Measurements from ENCODE around the gene CHST5. TPM values are rescaled to one million over a fixed set of nuclear protein-coding genes. Genes with fewer than 3 reads are reported as not detected.

The CHST5 gene
- polyA plus RNA-seq: 0.84 and 2.7 TPM in 2 replicates
- 0.23 and 0.73 TPM in 2 replicates for polyA minus RNA-seq

- Histone ChIP-seq H3K4me2 (ENCODE audit: low read length) (no peak within 1 kb of the TSS), H3K27me3 (ENCODE audit: insufficient read depth, low read depth, low read length) (no peaks in the 10 kb centered on the region), H3F3A (ENCODE audit: insufficient read depth, low read length, poor library complexity, severe bottlenecking) (no peaks in the 10 kb centered on the region), H3K36me3 (ENCODE audit: insufficient read depth, low read length) (no peaks in the 10 kb centered on the region), H2AFZ (ENCODE audit: low read depth, low read length) (no peak within 1 kb of the TSS), H4K20me1 (ENCODE audit: insufficient read depth) (no peaks in the 10 kb centered on the region), H3K79me2 (replicated peaks; ENCODE audit: insufficient read depth, low read length) (no peaks in the 10 kb centered on the region), H3K27ac (ENCODE audit: low read length) (no peak within 1 kb of the TSS), H3K4me3 (ENCODE audit: low read length) (no peak within 1 kb of the TSS), H3K9me2 (ENCODE audit: insufficient read depth, low read length) (no peaks in the 10 kb centered on the region), H3K9ac (ENCODE audit: low read length) (no peak within 1 kb of the TSS), H3K9me3 (ENCODE audit: low read length) (no peaks in the 10 kb centered on the region)
- TF ChIP-seq CTCF (IDR thresholded peaks at IDR 0.05; ENCODE audit: poor library complexity, severe bottlenecking) (no peak), MXI1 (conservative IDR thresholded peaks at IDR 0.05; ENCODE audit: poor library complexity, severe bottlenecking) (no peak), TAF1 (IDR thresholded peaks at IDR 0.05; ENCODE audit: low read depth) (no peak)
Measured at GRCh38 chr16:75535901-75536300, at the start of gene CHST5. CHST5 (minus strand) TSS chr16:75536108; CDS start chr16:75530384, 5,724 bp downstream.

GRCh38 chr16:75584108-75584507, 48.2 kb upstream of the CHST5 start:
- TF ChIP-seq CTCF (IDR thresholded peaks at IDR 0.05; ENCODE audit: poor library complexity, severe bottlenecking): no peak
- TF ChIP-seq RAD21 (conservative IDR thresholded peaks at IDR 0.05): no peak
- no peak for TF ChIP-seq EZH2 (IDR thresholded peaks at IDR 0.05; ENCODE audit: borderline replicate concordance, insufficient read depth, low read length, poor library complexity, severe bottlenecking)
- TF ChIP-seq TAF1 (IDR thresholded peaks at IDR 0.05; ENCODE audit: low read depth): no peak
- no peak for TF ChIP-seq EP300 (conservative IDR thresholded peaks at IDR 0.05; ENCODE audit: poor library complexity, severe bottlenecking)
- TF ChIP-seq REST (IDR thresholded peaks at IDR 0.05; ENCODE audit: borderline replicate concordance): no peak
- TF ChIP-seq SMC3 (conservative IDR thresholded peaks at IDR 0.05; ENCODE audit: poor library complexity): no peak
- no peak for TF ChIP-seq MXI1 (conservative IDR thresholded peaks at IDR 0.05; ENCODE audit: poor library complexity, severe bottlenecking)
- TF ChIP-seq POLR2AphosphoS5 (IDR thresholded peaks at IDR 0.05): no peak
- no peaks in the 10 kb centered on the region for H3K9me3 ChIP-seq (ENCODE audit: low read length)
- H3K9me2 ChIP-seq (ENCODE audit: insufficient read depth, low read length): no peaks in the 10 kb centered on the region
- H4K20me1 ChIP-seq (ENCODE audit: insufficient read depth): no peaks in the 10 kb centered on the region
- no peak overlapping the region for H3K4me2 ChIP-seq (ENCODE audit: low read length)
- H3K4me3 ChIP-seq (ENCODE audit: low read length): no peak overlapping the region
- peaks cover 5% of the 10 kb centered on the region for H3K36me3 ChIP-seq (ENCODE audit: insufficient read depth, low read length)
- no peak overlapping the region for H2AFZ ChIP-seq (ENCODE audit: low read depth, low read length)
- H3F3A ChIP-seq (ENCODE audit: insufficient read depth, low read length, poor library complexity, severe bottlenecking): no peaks in the 10 kb centered on the region
- H3K79me2 ChIP-seq (replicated peaks; ENCODE audit: insufficient read depth, low read length): no peaks in the 10 kb centered on the region
- no peak overlapping the region for H3K9ac ChIP-seq (ENCODE audit: low read length)
- H3K27me3 ChIP-seq (ENCODE audit: insufficient read depth, low read depth, low read length): no peaks in the 10 kb centered on the region
- H3K27ac ChIP-seq (ENCODE audit: low read length): no peak overlapping the region

Data from neural cell (in vitro differentiated cells).